GM13977 (cell line): ENCODE data around the gene FCGR3A.
"Not testable (repeated sequence)": the region's sequence is repeated elsewhere in the genome, so short reads cannot be mapped to it uniquely, and the experiment has no call there.

Source experiments
- DNase-seq: peaks from one replicate; pipeline ENCODE4 v3.0.0; 2012; ENCODE audit warnings: low spot score
- in situ Hi-C: fragments of 300-500 bp; cut with MboI; formaldehyde crosslinking; loops from one replicate; pipeline ENCODE4 v1.12.0; 2022; ENCODE audit warnings: low sequenced_read_pairs, low pct_unique_long_range_greater_than_20kb, mixed read lengths, inconsistent platforms; ENCODE audit not compliant: unreplicated experiment

Gene FCGR3A

GRCh38 chr1:161562441-161562840 is 12.8 kb upstream of the FCGR3A start:
- in situ Hi-C loops, DNase-seq: not testable (repeated sequence)

GRCh38 chr1:161560960-161561715 is 11.5 kb upstream of the FCGR3A start:
- DNase-seq: peak; percentile 2
- in situ Hi-C loops: not testable (repeated sequence)

- DNase-seq, in situ Hi-C loops: not testable (repeated sequence)
Observed at GRCh38 chr1:161557506-161558450, 8.2 kb upstream of the FCGR3A start.

- in situ Hi-C loops, DNase-seq: not testable (repeated sequence)
Observed at GRCh38 chr1:161556990-161557389, 7.4 kb upstream of the FCGR3A start.

GRCh38 chr1:161556143-161556542 is 6.5 kb upstream of the FCGR3A start:
- in situ Hi-C loops, DNase-seq: not testable (repeated sequence)

GRCh38 chr1:161554815-161555417 is 5.3 kb upstream of the FCGR3A start:
- in situ Hi-C loops, DNase-seq: not testable (repeated sequence)

GRCh38 chr1:161554340-161554739 is 4.7 kb upstream of the FCGR3A start:
- DNase-seq, in situ Hi-C loops: not testable (repeated sequence)

- in situ Hi-C loops: not testable (repeated sequence)
Observed at GRCh38 chr1:161553631-161554030, 4.0 kb upstream of the FCGR3A start.

GRCh38 chr1:161550942-161551341 is 1.3 kb upstream of the FCGR3A start:
- DNase-seq, in situ Hi-C loops: not testable (repeated sequence)

More at GRCh38 chr1:161553631-161554030, 4.0 kb upstream of the FCGR3A start:
- DNase-seq: not testable (repeated sequence)

- in situ Hi-C loops: not testable (repeated sequence)
Observed at GRCh38 chr1:161548749-161549406, 740 bp downstream of the FCGR3A start.

GRCh38 chr1:161547995-161548741 is 1.4 kb downstream of the FCGR3A start:
- in situ Hi-C loops, DNase-seq: not testable (repeated sequence)

More at GRCh38 chr1:161548749-161549406, 740 bp downstream of the FCGR3A start:
- DNase-seq: not testable (repeated sequence)

GRCh38 chr1:161545005-161545731 is 4.5 kb downstream of the FCGR3A start:
- DNase-seq, in situ Hi-C loops: not testable (repeated sequence)

- DNase-seq, in situ Hi-C loops: not testable (repeated sequence)
Observed at GRCh38 chr1:161543125-161543524, 6.5 kb downstream of the FCGR3A start.

- in situ Hi-C loops: not testable (repeated sequence)
- DNase-seq: peak; percentile 31
Observed at GRCh38 chr1:161542091-161542559, 7.5 kb downstream of the FCGR3A start.

GRCh38 chr1:161540570-161540960 is 9.1 kb downstream of the FCGR3A start:
- in situ Hi-C loops, DNase-seq: not testable (repeated sequence)
